RWPE2 (cell line): ENCODE measurements around the gene SLC26A2.

Experiments used
- ATAC-seq: fragments of 200-7000 bp; cut with Tn5 transposase; 3 replicates; pipeline ENCODE4 v1.9.1; 2021; ENCODE audit warnings: low read depth
- DNase-seq: peaks from one replicate; pipeline ENCODE4 v3.0.0-alpha.2; 2020; ENCODE audit warnings: low spot score
- H3K27ac ChIP-seq: fragments of 450-650 bp; 2 replicates; pipeline ENCODE4 v1.5.1; 2017; ENCODE audit warnings: mild to moderate bottlenecking; ENCODE audit not compliant: poor library complexity, severe bottlenecking
- H3K27me3 ChIP-seq: fragments of 250-450 bp; sonication (Bioruptor Pico); 2 replicates; pipeline ENCODE4 v1.5.1; 2021; ENCODE audit warnings: mild to moderate bottlenecking, moderate library complexity; ENCODE audit not compliant: insufficient read depth, poor library complexity, severe bottlenecking
- H3K36me3 ChIP-seq: fragments of 250-450 bp; sonication (Bioruptor Pico); 2 replicates; pipeline ENCODE4 v1.5.1; 2020; ENCODE audit warnings: low read depth, mild to moderate bottlenecking, moderate library complexity
- H3K4me1 ChIP-seq: fragments of 250-450 bp; sonication (Bioruptor Pico); 2 replicates; pipeline ENCODE4 v1.5.1; 2021; ENCODE audit warnings: mild to moderate bottlenecking, moderate library complexity; ENCODE audit not compliant: insufficient read depth, poor library complexity, severe bottlenecking
- H3K4me3 ChIP-seq: fragments of 250-450 bp; sonication (Bioruptor Pico); 2 replicates; pipeline ENCODE4 v1.5.1; 2021; ENCODE audit warnings: mild to moderate bottlenecking, moderate library complexity; ENCODE audit not compliant: severe bottlenecking
- H3K9me3 ChIP-seq: fragments of 250-450 bp; sonication (Bioruptor Pico); 2 replicates; pipeline ENCODE4 v1.5.1; 2021; ENCODE audit warnings: mild to moderate bottlenecking, moderate library complexity; ENCODE audit not compliant: severe bottlenecking
- TF ChIP-seq, protein P1 (sequence below): fragments of 450-650 bp; IDR thresholded peaks from one replicate; pipeline ENCODE4 v1.5.1; 2017; ENCODE audit warnings: mild to moderate bottlenecking, moderate library complexity; ENCODE audit not compliant: poor library complexity, severe bottlenecking

Gene SLC26A2

DNA sequence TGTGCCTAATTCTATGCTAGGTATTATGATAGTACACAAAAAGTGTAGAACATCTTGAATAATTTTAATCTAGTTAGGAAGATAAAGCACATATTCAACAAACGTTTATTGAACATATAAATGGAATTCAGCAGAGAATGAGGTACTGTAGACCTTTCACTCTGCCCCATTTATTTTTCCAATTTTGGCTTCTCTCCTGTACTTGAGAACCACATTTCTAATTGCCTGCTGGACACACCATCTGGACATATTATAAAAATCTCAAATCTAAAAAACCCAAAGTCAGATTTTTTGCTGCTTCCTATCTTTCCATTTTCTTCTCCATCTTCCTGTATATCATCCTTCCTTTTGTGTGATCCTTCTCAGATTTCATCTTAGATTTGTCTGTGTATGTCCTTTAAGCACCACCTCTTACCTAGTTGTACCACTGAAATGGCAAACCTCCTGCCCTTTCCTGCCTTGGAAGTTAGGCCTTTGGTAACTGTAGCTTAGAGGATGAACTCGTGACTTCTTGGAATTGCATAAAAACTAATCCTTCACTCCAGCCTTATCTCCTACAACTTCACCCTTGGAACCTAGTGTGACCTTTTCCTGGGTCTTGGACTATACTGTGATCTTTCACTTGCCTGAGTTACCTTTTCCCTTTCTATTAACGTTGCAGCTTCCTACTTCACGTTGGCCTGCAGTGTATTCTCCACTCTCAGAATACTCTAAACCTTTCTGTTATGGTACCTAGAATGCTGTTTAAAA is 8.8 kb downstream of the SLC26A2 start:
- TF ChIP-seq, protein P1, sequence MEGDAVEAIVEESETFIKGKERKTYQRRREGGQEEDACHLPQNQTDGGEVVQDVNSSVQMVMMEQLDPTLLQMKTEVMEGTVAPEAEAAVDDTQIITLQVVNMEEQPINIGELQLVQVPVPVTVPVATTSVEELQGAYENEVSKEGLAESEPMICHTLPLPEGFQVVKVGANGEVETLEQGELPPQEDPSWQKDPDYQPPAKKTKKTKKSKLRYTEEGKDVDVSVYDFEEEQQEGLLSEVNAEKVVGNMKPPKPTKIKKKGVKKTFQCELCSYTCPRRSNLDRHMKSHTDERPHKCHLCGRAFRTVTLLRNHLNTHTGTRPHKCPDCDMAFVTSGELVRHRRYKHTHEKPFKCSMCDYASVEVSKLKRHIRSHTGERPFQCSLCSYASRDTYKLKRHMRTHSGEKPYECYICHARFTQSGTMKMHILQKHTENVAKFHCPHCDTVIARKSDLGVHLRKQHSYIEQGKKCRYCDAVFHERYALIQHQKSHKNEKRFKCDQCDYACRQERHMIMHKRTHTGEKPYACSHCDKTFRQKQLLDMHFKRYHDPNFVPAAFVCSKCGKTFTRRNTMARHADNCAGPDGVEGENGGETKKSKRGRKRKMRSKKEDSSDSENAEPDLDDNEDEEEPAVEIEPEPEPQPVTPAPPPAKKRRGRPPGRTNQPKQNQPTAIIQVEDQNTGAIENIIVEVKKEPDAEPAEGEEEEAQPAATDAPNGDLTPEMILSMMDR: no peak
- no peak for ATAC-seq

DNA sequence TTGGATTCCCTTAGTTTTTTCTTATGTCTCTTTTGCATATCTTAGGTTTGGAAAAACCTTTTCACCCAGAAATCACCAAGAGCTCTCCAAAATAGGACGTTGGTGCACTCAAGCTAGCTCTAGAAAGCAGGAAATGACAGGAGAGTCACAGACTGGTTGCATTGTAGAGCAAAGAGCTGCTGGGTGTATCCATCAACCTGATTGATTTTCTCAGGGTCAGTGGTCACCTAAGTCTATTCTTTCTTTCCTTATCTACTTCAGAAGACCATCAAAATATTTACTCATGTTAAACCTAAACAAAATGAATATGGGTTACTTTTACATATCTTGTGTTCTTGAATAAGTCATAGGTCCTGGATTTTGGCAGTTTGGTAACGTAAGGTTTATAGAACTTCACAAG is 14.9 kb downstream of the SLC26A2 start:
- no peak for ATAC-seq
- TF ChIP-seq, protein P1: no peak
- H3K27me3 ChIP-seq: no peaks in the 10 kb centered on the region

More for the DNA sequence above, 8.8 kb downstream of the SLC26A2 start:
- Histone ChIP-seq H3K36me3 (peaks cover 4% of the 10 kb centered on the region; the same call in 1 of the 2 replicates), H3K9me3 (no peaks in the 10 kb centered on the region), H3K4me3 (no peak overlapping the region), H3K27ac (no peak overlapping the region), H3K4me1 (no peaks in the 10 kb centered on the region), H3K27me3 (no peaks in the 10 kb centered on the region)
- no peak for DNase-seq

DNA sequence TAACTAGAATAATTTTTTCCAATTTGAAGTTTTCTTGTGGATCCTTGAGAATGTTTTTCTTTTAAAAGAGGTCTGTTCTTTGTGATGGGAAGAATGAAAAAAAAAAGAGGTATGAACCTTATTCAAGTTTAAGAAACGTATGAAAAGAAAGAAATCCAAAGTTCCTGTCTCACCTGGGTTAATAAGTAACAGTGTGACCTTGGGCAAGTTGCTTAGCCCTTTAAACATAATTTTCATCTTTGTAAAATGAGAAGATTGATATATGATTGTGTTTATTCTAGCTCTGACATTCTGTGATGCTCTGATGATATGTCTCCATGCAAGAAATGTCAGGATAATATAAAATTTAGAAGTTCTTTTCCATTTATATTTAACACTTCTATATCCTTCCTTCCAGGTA is 19.3 kb downstream of the SLC26A2 start:
- no peak for DNase-seq
- Histone ChIP-seq H3K4me3 (no peak overlapping the region), H3K27ac (no peak overlapping the region), H3K36me3 (peaks cover 48% of the 10 kb centered on the region), H3K27me3 (no peaks in the 10 kb centered on the region), H3K4me1 (no peaks in the 10 kb centered on the region), H3K9me3 (no peaks in the 10 kb centered on the region)
- no peak for ATAC-seq
- TF ChIP-seq, protein P1: no peak

More for the DNA sequence above, 14.9 kb downstream of the SLC26A2 start:
- no peak for DNase-seq
- Histone ChIP-seq H3K4me3 (no peak overlapping the region), H3K4me1 (no peaks in the 10 kb centered on the region), H3K36me3 (peaks cover 33% of the 10 kb centered on the region), H3K27ac (no peak overlapping the region), H3K9me3 (no peaks in the 10 kb centered on the region)

DNA sequence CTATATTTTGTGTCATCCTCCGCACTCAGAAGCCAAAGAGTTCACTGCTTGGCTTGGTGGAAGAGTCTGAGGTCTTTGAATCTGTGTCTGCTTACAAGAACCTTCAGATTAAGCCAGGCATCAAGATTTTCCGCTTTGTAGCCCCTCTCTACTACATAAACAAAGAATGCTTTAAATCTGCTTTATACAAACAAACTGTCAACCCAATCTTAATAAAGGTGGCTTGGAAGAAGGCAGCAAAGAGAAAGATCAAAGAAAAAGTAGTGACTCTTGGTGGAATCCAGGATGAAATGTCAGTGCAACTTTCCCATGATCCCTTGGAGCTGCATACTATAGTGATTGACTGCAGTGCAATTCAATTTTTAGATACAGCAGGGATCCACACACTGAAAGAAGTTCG is 20.6 kb downstream of the SLC26A2 start:
- Histone ChIP-seq H3K27ac (no peak overlapping the region), H3K9me3 (no peaks in the 10 kb centered on the region), H3K4me3 (no peak overlapping the region), H3K36me3 (peaks cover 45% of the 10 kb centered on the region), H3K4me1 (no peaks in the 10 kb centered on the region), H3K27me3 (no peaks in the 10 kb centered on the region)
- no peak for DNase-seq
- TF ChIP-seq, protein P1: no peak
- ATAC-seq: no peak

DNA sequence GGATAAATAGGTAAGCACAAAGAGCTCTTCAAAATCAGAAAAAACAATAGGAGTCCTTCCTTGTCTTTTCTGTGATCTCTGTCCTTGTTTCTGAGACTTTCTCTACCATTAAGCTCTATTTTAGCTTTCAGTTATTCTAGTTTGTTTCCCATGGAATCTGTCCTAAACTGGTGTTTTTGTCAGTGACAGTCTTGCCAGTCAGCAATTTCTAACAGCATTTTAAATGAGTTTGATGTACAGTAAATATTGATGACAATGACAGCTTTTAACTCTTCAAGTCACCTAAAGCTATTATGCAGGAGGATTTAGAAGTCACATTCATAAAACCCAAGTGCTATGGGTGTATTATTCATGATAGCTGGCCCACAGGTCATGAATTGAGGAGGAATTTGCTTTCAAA is 21.9 kb downstream of the SLC26A2 start:
- no peak overlapping the region for H3K4me3 ChIP-seq
- DNase-seq: no peak
- H3K27me3 ChIP-seq: no peaks in the 10 kb centered on the region
- peaks cover 43% of the 10 kb centered on the region for H3K36me3 ChIP-seq
- ATAC-seq: no peak
- no peak overlapping the region for H3K27ac ChIP-seq
- H3K4me1 ChIP-seq: no peaks in the 10 kb centered on the region
- no peaks in the 10 kb centered on the region for H3K9me3 ChIP-seq
- TF ChIP-seq, protein P1: no peak
